C4-2B (cell line): Measurements from ENCODE around the gene CLIC4.

Experiments
- H3K27ac ChIP-seq: fragments of 450-650 bp; 2 replicates; pipeline ENCODE4 v1.5.1; 2017
- CTCF ChIP-seq: fragments of 450-650 bp; conservative IDR thresholded peaks from 2 replicates; pipeline ENCODE4 v1.5.1; 2017; ENCODE audit warnings: mild to moderate bottlenecking
- ZFX ChIP-seq: fragments of 450-650 bp; IDR thresholded peaks from 2 replicates; pipeline ENCODE4 v1.6.1; 2017

Gene CLIC4

GRCh38 chr1:24870551-24871195 is 125.4 kb downstream of the CLIC4 start:
- H3K27ac ChIP-seq = no peak overlapping the region
- TF ChIP-seq ZFX = no peak
- TF ChIP-seq CTCF = no peak

GRCh38 chr1:24871306-24871901 is 126.2 kb downstream of the CLIC4 start:
- H3K27ac ChIP-seq = no peak overlapping the region
- TF ChIP-seq CTCF (no peak), ZFX (no peak)

- H3K27ac ChIP-seq = no peak overlapping the region
- no peak for TF ChIP-seq ZFX
- TF ChIP-seq CTCF = no peak
Observed at GRCh38 chr1:24872061-24872850, 127.0 kb downstream of the CLIC4 start.

- TF ChIP-seq ZFX (no peak), CTCF (no peak)
- H3K27ac ChIP-seq = no peak overlapping the region
Observed at GRCh38 chr1:24873148-24873547, 127.9 kb downstream of the CLIC4 start.

GRCh38 chr1:24874056-24874455 is 128.8 kb downstream of the CLIC4 start:
- no peak overlapping the region for H3K27ac ChIP-seq
- TF ChIP-seq CTCF (no peak), ZFX (no peak)

- TF ChIP-seq CTCF (no peak), ZFX (no peak)
Observed at GRCh38 chr1:24874611-24875234, 129.5 kb downstream of the CLIC4 start.

GRCh38 chr1:24875257-24875656 is 130.0 kb downstream of the CLIC4 start:
- TF ChIP-seq CTCF = no peak
- TF ChIP-seq ZFX = no peak
- no peak overlapping the region for H3K27ac ChIP-seq

More at GRCh38 chr1:24874611-24875234, 129.5 kb downstream of the CLIC4 start:
- H3K27ac ChIP-seq = no peak overlapping the region
